HFFc6 (cell line): ENCODE results near the gene MARS1. TPM values are rescaled to one million over a fixed set of nuclear protein-coding genes. Genes with fewer than 3 reads are reported as not detected.
"Not testable (repeated sequence)": the region's sequence is repeated elsewhere in the genome, so short reads cannot be mapped to it uniquely, and the experiment has no call there.

Experiments used
- DNase-seq: peaks from one replicate; pipeline ENCODE4 v3.0.0-alpha.2; 2018
- H3K27ac Mint-ChIP-seq: 2 replicates; pipeline ENCODE4 v1.8.0; 2020; ENCODE audit warnings: mild to moderate bottlenecking, mixed read lengths
- H3K27me3 Mint-ChIP-seq: 2 replicates; pipeline ENCODE4 v1.8.0; 2021; ENCODE audit warnings: mild to moderate bottlenecking, moderate library complexity, mixed read lengths; ENCODE audit not compliant: insufficient read depth
- H3K36me3 Mint-ChIP-seq: 2 replicates; pipeline ENCODE4 v1.8.0; 2021; ENCODE audit warnings: low read depth, mixed read lengths
- H3K4me1 Mint-ChIP-seq: 2 replicates; pipeline ENCODE4 v1.8.0; 2020; ENCODE audit warnings: low read depth, mixed read lengths
- H3K4me3 Mint-ChIP-seq: 2 replicates; pipeline ENCODE4 v1.8.0; 2020; ENCODE audit warnings: mild to moderate bottlenecking, moderate library complexity, mixed read lengths
- H3K9me3 Mint-ChIP-seq: 2 replicates; pipeline ENCODE4 v1.8.0; 2020; ENCODE audit warnings: mild to moderate bottlenecking, mixed read lengths
- long read RNA-seq: library from polyadenylated mRNA; unstranded; transcript quantifications from one replicate; pipeline ENCODE4 v2.0.0, GENCODE V29; 2019
- total RNA-seq, 6 experiments: library from RNA; stranded (reverse); fragmentation: NEBNext Ultra II Directional; extraction: Animal tissue kit (Norgen Biotek cat#: 25700); gene quantifications; 2 replicates in 1 of 6; 3 replicates in 5 of 6; pipeline ENCODE4 v1.2.3, GENCODE V29; 2021
- TF ChIP-seq, protein P1 (sequence below): fragments of 200-600 bp; sonication (generic); IDR thresholded peaks from 2 replicates; pipeline ENCODE4 v1.5.0; 2021; ENCODE audit warnings: antibody characterized with exemption, mild to moderate bottlenecking

The MARS1 gene
- total RNA-seq: 100 to 1,000 TPM; 179 to 207 (median 193) TPM
- long read RNA-seq, transcript MARS-201 (21 exons, 2,905 nt): major isoform, 106 of 144 reads
- long read RNA-seq, partial matches to known transcripts: 26 of 144 reads
- long read RNA-seq, other reads (novel, unspliced or antisense): 12 of 144 reads

DNA sequence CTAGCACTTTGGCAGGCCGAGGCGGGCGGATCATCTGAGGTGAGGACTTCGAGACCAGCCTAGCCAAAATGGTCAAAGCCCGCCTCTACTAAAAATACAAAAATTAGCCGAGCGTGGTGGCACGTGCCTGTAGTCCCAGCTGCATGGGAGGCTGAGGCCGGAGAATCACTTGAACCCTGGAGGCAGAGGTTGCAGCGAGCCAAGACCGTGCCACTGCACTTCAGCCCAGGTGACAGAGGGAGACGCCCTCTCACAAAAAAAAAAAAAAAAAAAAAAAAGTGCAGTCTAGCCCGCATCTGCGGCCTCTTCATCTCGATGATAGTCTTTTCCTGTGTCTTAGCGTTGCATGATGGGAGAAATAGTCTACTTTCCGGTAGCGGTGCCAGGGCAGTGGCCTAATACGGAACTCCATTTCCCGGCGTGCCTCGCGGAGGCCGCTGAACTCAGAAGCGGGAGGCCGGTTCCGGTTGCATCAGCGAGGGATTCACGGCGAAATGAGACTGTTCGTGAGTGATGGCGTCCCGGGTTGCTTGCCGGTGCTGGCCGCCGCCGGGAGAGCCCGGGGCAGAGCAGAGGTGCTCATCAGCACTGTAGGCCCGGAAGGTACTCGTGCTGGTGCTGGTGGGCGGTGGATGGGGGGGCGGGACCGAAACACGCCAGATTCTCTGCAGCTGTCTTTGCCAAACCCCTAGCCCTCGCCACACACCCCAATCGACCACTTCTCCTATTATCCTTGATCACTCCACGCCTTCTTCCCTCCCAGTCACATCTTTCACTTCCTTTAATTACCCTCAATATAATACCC is at the start of gene MARS1:
Gene MARS1, plus strand, starts transcription at position 472 of the 805 bp plus-strand sequence. Its CDS starts 23 bp downstream, at position 495.
- peak; percentile 94 for DNase-seq
- Mint-ChIP-seq H3K36me3 (peaks cover 31% of the 10 kb centered on the region), H3K9me3 (no peaks in the 10 kb centered on the region), H3K27ac (peak within 1 kb of the TSS; percentile 85), H3K4me3 (peak within 1 kb of the TSS; percentile 97), H3K27me3 (peaks cover 2% of the 10 kb centered on the region; the same call in 1 of the 2 replicates), H3K4me1 (peaks cover 28% of the 10 kb centered on the region)
- TF ChIP-seq, protein P1, sequence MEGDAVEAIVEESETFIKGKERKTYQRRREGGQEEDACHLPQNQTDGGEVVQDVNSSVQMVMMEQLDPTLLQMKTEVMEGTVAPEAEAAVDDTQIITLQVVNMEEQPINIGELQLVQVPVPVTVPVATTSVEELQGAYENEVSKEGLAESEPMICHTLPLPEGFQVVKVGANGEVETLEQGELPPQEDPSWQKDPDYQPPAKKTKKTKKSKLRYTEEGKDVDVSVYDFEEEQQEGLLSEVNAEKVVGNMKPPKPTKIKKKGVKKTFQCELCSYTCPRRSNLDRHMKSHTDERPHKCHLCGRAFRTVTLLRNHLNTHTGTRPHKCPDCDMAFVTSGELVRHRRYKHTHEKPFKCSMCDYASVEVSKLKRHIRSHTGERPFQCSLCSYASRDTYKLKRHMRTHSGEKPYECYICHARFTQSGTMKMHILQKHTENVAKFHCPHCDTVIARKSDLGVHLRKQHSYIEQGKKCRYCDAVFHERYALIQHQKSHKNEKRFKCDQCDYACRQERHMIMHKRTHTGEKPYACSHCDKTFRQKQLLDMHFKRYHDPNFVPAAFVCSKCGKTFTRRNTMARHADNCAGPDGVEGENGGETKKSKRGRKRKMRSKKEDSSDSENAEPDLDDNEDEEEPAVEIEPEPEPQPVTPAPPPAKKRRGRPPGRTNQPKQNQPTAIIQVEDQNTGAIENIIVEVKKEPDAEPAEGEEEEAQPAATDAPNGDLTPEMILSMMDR: no peak

DNA sequence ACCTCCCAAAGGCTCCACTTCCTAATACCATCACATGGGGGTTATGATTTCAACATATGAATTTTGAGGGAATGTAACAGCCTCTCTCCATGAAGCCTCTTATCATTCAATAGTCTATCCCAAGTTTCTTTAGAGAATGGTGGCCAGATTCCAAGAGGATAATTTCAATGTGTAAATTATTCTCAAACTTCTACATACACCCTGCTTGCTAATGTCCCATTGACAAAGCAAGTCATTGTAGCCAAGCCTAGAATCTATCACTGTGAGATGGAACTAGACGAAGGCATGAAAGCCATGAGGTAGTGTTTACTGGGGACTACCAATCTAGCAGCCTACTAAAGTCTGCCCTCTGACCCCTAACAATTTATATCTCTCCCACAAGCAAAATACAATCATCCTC is 49.5 kb upstream of the MARS1 start:
- H3K4me3 Mint-ChIP-seq: no peak overlapping the region
- DNase-seq: no peak
- H3K27ac Mint-ChIP-seq: no peak overlapping the region
- no peaks in the 10 kb centered on the region for H3K4me1 Mint-ChIP-seq
- H3K9me3 Mint-ChIP-seq: peaks cover 11% of the 10 kb centered on the region
- TF ChIP-seq, protein P1: no peak
- peaks cover 10% of the 10 kb centered on the region for H3K36me3 Mint-ChIP-seq
- H3K27me3 Mint-ChIP-seq: peaks cover 6% of the 10 kb centered on the region; the same call in 1 of the 2 replicates

DNA sequence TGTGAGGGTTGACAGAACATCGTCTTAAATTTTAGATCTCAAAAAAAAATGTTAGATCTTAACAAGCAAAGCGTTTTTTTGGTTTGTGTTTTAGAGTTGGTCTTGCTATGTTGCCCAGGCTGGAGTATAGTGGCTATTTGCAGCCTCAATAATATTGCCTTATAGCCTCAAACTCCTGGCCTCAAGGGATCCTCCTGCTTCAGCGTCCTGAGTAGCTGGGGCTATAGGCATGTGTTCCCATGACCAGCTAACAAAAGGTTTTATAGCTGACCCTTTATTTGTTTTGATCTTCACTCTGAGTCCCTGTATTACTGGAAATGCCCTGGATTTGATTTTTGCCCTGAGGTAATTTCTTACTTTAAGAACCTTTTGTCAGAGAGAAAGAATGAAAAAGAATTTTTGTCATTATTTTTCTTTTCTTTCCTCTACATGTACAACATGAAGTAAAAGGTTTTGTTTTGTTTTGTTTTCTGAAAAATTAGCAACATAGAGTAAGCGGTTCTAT is 48.1 kb upstream of the MARS1 start:
- DNase-seq: no peak
- Mint-ChIP-seq H3K4me3 (no peak overlapping the region), H3K4me1 (no peaks in the 10 kb centered on the region), H3K27me3 (peaks cover 6% of the 10 kb centered on the region; the same call in 1 of the 2 replicates), H3K9me3 (peaks cover 11% of the 10 kb centered on the region), H3K36me3 (peaks cover 10% of the 10 kb centered on the region), H3K27ac (no peak overlapping the region)
- TF ChIP-seq, protein P1: no peak

DNA sequence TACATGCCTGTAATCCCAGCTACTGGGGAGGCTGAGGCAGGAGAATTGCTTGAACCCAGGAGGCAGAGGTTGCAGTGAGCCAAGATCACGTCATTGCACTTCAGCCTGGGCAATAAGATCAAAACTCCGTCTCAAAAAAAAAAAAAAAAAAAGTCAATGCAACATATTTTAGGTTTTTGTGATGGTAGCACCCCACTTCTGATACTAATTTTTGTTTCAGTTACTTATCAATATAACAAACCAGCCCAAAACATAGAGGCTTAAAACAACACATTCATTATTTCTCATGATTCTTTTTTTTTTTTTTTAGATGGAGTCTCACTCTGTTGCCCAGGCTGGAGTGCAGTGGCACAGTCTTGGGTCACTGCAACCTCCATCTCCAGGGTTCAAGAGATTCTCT is 46.5 kb upstream of the MARS1 start:
- not testable (repeated sequence) for H3K4me1 Mint-ChIP-seq, H3K27ac Mint-ChIP-seq, H3K4me3 Mint-ChIP-seq, DNase-seq, H3K27me3 Mint-ChIP-seq
- Mint-ChIP-seq H3K9me3 (peaks cover 11% of the 10 kb centered on the region), H3K36me3 (peaks cover 10% of the 10 kb centered on the region)

DNA sequence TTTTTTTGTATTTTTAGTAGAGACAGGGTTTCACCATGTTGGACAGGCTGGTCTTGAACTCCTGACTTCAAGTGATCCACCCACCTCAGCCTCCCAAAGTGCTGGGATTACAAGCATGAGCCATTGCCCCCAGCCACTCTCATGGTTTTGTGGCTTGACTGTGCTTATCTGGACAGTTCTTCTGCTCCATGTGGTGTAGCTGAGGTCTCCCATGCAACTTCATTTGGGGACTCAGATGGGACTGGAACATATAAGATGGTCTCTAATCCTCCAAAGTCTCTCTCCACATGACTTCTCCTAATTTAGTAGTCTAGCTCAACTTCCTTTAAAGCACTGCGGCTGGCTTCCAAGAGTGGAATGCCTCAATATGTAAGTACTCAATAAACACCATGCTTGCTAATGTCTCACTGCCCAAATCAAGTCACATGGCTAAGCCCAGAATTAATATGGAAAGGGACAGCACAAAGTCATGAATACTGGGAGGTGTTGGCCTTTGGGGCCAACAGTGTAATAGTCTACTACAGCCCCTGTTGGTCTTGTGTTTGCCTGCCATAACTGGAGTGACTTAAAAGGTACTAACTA is 45.9 kb upstream of the MARS1 start:
- H3K4me1 Mint-ChIP-seq: no peaks in the 10 kb centered on the region
- peaks cover 11% of the 10 kb centered on the region for H3K9me3 Mint-ChIP-seq
- H3K27me3 Mint-ChIP-seq: peaks cover 6% of the 10 kb centered on the region; the same call in 1 of the 2 replicates

DNA sequence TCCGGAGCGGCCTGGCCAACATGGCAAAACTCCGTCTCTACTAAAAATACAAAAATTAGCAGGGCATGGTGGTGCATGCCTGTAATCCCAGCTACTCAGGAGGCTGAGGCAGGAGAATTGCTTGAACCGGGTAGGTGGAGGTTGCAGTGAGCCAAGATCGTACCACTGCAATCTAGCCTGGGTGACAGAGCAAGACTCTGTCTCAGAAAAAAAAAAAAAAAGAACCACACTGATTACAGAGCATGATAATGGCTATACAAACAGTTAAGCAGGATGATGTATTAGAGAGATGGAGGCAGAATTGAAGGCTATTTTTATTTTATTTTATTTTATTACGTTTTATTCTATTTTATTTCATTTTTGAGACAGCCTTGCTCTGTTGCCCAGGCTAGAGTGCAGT is 43.5 kb upstream of the MARS1 start:
- not testable (repeated sequence) for H3K4me3 Mint-ChIP-seq, DNase-seq, H3K4me1 Mint-ChIP-seq, H3K27me3 Mint-ChIP-seq, H3K27ac Mint-ChIP-seq
- peaks cover 10% of the 10 kb centered on the region for H3K36me3 Mint-ChIP-seq
- H3K9me3 Mint-ChIP-seq: peaks cover 11% of the 10 kb centered on the region

More for the DNA sequence above, 45.9 kb upstream of the MARS1 start:
- Mint-ChIP-seq H3K4me3 (no peak overlapping the region), H3K36me3 (peaks cover 10% of the 10 kb centered on the region), H3K27ac (no peak overlapping the region)
- no peak for DNase-seq
- TF ChIP-seq, protein P1: no peak
